HG03103 (cell line): ENCODE data around the gene THAP6.
"Not testable (repeated sequence)": the region's sequence is repeated elsewhere in the genome, so short reads cannot be mapped to it uniquely, and the experiment has no call there.

Experiments used
- ATAC-seq: cut with Tn5 transposase; IDR thresholded peaks from one replicate; pipeline ENCODE4 v1.9.1; 2021; ENCODE audit warnings: low read depth; ENCODE audit not compliant: unreplicated experiment

The THAP6 gene

DNA sequence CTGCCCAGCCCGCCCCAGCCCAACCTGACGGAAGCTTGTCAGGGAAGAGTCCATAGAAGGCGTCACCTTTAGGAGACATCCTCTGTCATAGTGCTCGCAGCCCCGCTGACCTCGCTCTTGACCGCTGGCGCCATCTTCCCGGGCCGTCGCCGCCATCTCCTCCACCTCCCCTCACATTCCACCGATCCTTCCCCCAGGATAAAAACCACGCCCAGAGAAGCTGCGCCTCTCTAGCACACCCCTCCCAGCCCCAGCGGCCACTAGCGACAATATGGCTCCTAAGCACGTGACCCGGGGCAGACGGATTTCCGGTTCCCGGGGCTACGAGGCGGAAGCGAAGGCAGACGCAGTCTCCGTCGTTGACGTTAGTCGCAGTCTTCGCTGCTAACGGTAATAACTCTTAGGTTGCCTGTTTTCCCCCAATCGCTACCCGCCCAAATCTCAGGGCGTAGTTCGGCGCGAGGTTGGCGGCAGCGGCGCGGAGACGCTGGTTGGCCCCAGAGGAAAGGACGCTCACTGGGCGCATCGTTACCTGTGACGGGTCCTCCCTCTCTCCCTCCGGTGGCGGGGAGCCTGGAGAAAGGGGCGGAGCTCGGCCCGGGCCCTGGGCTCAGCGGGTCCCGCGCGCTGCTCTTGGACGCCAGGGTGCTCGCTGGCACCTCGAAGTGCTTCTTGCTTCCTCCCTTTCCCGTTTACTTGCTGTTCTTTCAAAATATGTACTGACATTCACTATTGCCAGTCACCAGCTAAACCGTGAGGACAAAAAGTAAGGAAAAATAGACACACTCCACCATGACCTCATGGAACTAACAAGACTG lies at the start of gene THAP6, which contains the start of gene RCHY1:
TSS of gene THAP6 (plus strand) at position 343 of the 818 bp plus-strand sequence. CDS start 980 bp downstream, outside the sequence.
TSS of gene RCHY1 (minus strand) at position 273 of the 818 bp plus-strand sequence. CDS start at position 156, 117 bp downstream.
- ATAC-seq: peak; percentile 91

GRCh38 chr4:75469896-75470295 lies 44.4 kb upstream of the THAP6 start:
- no peak for ATAC-seq

DNA sequence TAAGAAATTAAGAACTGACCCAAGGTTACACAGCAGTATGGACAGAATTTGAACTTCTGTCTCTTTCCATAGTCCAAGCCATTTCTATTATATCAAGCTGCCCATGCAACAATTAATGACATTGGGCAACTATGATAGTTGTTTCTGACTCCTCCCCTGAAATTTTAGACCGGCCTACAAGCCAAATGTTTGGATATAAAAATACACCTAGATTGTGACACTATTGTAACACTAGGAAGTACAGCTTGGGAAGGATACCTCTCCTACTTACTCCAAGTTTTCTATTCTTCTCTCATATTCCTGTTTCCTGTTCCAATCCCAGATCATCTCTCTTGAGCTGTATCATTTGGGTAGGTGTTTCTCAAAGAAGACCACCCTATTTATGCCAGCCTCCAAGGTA lies 43.5 kb upstream of the THAP6 start:
- no peak for ATAC-seq

- ATAC-seq: no peak
Measured at GRCh38 chr4:75477201-75477600, 37.1 kb upstream of the THAP6 start.

DNA sequence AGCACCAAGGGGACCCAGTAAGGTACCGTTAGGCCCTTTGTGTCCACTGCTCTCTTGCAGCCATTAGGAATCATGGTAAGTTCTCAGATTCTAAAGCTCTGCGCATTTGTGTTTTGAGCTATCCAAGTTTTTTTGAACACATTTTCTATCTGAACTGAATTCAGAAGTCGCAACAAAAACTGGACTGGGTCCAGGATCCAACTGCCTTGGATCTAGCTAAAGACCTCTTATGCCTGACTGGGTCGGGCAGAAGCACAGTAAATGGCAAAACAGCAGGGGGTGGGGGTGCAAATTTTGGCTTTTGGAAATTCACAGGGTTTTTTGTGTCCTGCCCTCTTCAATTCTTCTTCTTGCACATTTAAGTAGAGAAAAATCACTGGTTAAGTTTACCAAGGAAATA lies 30.1 kb upstream of the THAP6 start:
- no peak for ATAC-seq

DNA sequence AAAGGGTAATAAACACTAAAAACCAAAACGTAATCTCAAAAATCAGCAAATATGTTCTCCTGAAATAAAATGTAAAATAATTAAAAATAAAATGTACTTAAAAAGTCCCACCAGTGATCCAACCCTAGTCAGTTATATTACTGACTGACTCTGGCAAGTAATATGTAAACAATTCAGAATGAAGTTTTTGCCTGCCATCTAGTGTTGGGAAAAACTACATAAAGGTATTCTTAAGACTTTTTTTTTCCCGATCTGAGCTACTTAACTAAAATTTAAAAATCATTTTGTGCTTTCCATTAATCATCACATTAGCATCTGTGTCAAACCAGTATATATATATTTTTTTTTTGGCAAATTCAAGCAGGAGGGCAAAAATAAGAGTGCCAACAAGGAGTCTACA lies 24.1 kb upstream of the THAP6 start:
- no peak for ATAC-seq

DNA sequence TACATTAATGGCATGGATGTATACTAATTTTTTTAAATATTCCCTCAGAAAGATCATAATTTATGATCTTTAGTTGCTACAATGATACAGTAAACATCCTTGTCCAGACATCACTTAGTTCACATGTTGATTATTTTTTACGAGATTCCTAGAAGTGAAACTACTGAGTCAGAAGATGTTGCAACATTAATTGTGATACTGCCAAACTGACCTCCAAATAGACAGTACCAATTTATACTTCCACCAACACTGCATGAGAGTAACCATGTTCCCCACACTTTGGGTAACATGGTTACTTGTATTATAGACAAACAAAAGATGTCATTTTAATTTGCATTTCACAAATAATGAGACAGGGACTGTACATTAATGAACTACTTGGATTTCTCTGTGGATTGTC lies 19.7 kb upstream of the THAP6 start:
- ATAC-seq: no peak

DNA sequence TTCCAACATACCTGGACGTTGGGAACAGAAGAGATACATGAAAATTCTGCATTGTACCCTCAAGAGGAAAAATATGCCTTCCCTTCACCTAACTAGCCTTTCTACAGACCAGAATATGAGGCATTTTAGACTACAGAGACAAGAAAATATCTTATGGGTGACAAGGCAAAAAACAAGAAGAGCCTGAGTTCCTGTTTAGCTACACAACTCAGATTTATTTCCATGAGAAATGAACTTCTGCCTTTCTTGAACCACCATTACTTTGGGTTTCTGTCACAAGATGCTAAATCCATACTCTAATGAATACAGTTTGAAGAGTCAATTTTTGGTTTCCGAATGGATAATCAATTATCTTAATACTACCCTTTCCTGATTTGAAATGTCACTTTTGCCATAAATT lies 18.8 kb upstream of the THAP6 start:
- no peak for ATAC-seq

DNA sequence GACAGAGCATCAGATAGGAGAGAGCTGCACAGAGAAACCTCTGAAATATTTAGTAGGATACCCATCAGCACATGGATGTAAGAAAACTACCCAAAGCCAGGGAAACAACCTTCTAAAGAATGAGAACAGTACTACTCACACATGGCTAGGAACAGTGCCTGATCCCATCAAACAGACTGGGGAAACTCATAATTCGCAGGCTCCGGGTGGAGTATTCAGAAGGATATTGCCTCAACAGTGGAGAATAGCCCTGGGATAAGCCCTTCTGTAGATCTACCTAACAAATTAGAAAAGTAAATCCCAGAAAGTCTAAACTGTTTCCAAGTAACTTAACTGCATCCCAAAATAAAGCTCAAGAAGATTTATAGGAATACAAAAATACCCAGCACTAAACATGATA lies 17.9 kb upstream of the THAP6 start:
- ATAC-seq: no peak

DNA sequence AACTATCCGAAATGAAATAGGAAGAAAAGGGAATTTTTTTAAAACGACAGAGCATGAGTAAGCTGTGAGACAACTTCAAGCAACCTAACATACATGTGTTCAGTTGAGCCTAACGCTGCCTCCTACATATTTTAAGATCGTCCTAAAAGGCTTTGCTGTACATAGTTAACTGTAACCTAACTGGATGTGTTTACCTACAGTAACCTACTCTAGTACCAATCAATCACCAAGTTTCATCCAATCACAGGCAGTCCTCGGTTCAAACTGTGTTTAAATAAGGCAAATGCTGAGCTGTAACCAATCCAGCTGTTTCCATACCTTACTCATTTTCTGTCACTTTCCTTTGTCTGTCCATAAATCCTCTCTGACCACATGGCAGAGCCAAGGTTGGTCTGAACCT lies 17.1 kb upstream of the THAP6 start:
- ATAC-seq: no peak

- no peak for ATAC-seq
Measured at GRCh38 chr4:75498041-75498440, 16.2 kb upstream of the THAP6 start.

DNA sequence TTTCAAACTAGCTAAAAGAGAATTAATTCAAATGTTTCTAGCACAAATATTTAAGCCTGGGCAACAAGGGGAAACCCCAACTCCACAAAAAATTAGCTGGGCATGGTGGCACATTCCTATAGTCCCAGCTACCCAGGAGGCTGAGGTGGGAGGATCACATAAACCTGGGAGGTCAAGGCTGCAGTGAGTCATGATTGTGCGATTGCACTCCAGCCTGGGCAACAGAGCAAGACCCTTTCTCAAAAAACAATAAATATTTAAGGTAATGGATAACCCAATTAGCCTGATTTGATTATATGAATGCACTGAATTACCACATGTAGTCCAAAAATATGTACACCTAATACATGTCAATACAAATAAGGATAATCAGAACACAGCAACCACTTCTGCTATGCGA lies 14.4 kb upstream of the THAP6 start:
- ATAC-seq: no peak

DNA sequence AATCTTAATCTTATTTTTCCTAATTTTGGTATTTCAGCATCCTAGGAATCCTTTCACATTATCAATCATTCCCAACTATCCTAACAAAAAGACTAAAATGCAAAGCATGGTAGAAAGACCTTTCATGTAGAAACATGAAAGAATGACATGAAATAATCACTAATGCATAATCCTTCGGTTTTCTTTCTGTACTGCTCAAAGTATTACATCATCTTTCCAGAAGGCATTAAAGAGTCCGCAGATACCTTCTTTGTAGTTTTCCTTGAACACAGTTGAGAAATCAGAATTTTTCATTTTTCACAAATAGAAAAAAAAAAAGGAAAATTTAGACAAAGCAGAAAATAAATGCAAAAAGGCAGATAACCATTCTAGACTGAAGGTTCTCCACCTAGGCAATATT lies 11.6 kb upstream of the THAP6 start:
- no peak for ATAC-seq

DNA sequence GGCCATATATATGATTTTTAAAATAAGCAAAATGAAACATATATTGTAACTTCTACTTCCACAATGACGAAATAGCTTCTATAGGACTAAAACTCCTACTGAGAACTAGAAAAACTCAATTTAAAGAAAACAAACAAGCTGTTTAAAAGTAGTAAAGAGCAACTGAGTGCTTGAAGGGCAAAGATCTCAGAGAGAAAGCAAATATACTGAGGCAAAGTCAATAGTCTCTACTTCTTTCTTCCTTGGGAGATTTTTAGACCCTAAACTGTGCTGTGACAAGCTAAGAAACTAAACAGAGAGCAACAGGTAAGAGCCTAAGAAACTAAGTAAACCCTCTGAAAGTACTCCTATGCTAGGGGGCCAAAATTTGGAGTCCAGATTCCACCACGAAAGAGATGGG lies 8.6 kb upstream of the THAP6 start:
- ATAC-seq: no peak

DNA sequence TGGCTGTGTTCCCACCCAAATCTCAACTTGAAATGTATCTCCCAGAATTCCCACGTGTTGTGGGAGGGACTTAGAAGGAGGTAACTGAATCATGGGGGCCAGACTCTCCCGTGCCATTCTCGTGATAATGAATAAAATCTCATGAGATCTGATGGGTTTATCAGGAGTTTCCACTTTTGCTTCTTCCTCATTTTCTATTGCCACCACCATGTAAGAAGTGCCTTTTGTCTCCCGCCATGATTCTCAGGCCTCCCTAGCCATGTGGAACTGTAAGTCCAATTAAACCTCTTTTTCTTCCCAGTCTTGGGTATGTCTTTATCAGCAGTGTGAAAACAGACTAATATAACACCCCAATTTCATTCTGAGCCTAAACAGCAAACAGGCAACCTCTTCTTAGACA lies 4.7 kb upstream of the THAP6 start:
- not testable (repeated sequence) for ATAC-seq

DNA sequence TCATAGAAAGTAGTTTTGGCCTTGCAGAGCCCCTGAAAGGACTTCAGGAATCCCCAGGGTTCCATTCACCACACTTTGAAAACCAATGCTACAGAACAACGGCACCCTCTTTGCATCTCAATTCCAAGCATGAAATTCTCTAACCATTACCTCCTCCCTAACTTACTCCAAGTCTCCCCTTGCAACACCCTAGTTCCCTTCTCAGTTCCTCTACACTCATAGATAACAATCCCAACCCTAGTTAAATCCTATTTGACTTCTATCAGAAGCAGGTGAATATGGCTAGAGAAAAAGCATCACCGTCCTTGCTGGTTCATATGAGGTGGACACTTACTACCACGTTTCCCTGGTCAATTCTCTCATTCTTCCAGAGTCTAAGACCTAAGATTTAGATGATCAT lies 2.4 kb upstream of the THAP6 start:
- ATAC-seq: no peak

- ATAC-seq: no peak
Measured at GRCh38 chr4:75512386-75513211, 1.7 kb upstream of the THAP6 start.

GRCh38 chr4:75513526-75514130 lies 645 bp upstream of the THAP6 start:
- ATAC-seq: no peak

DNA sequence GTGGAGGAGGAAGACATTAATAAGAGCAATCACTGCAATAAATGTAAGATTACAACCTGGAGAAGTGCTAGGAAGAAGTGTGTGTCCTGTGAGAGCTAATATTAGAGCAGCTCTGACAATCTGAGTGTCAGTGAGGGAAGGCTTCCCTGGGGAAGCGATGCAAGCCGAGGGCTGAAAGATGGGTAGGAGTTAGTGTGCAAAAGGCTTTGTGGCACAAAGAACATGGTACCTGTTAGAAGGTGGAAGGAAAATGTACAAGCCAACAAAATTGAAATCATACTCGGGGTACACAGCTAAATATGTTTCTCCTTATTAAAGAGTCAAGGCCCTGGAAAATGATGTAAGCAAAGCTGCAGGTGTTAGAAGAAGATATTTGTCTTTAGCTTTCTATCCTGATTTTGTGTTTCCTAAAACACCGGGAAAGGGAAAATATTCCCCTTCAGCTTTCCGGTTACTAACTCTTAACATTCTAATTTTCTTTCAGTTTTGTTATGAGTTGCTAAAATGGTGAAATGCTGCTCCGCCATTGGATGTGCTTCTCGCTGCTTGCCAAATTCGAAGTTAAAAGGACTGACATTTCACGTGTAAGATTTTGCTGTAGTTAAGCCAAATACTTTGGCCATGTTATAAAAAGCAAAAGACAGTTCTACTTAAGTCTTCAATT lies 808 bp downstream of the THAP6 start:
- no peak for ATAC-seq

- no peak for ATAC-seq
Measured at GRCh38 chr4:75516144-75516543, 1.9 kb downstream of the THAP6 start.

- ATAC-seq: not testable (repeated sequence)
Measured at GRCh38 chr4:75519452-75519851, 5.2 kb downstream of the THAP6 start.
